ENCODE measurements around the gene CDC42EP5.
"Not testable (repeated sequence)": the region's sequence is repeated elsewhere in the genome, so short reads cannot be mapped to it uniquely, and the experiment has no call there.

The CDC42EP5 gene

DNA sequence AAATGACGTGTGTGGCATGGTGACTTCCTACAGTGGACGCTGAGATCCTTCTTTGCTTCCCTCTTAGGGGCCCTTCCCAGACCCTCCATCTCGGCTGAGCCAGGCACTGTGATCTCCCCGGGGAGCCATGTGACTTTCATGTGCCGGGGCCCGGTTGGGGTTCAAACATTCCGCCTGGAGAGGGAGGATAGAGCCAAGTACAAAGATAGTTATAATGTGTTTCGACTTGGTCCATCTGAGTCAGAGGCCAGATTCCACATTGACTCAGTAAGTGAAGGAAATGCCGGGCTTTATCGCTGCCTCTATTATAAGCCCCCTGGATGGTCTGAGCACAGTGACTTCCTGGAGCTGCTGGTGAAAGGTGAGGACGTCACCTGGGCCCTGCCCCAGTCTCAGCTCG, 34.7 kb upstream of the CDC42EP5 start:
- no peak overlapping the region for H3K4me2 ChIP-seq
- TF ChIP-seq, protein P1, sequence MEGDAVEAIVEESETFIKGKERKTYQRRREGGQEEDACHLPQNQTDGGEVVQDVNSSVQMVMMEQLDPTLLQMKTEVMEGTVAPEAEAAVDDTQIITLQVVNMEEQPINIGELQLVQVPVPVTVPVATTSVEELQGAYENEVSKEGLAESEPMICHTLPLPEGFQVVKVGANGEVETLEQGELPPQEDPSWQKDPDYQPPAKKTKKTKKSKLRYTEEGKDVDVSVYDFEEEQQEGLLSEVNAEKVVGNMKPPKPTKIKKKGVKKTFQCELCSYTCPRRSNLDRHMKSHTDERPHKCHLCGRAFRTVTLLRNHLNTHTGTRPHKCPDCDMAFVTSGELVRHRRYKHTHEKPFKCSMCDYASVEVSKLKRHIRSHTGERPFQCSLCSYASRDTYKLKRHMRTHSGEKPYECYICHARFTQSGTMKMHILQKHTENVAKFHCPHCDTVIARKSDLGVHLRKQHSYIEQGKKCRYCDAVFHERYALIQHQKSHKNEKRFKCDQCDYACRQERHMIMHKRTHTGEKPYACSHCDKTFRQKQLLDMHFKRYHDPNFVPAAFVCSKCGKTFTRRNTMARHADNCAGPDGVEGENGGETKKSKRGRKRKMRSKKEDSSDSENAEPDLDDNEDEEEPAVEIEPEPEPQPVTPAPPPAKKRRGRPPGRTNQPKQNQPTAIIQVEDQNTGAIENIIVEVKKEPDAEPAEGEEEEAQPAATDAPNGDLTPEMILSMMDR (conservative IDR thresholded peaks at IDR 0.05; ENCODE audit: low read depth, low read length) = no peak
- no peak overlapping the region for H3K4me3 ChIP-seq (IDR thresholded peaks at IDR 0.05; ENCODE audit: insufficient read depth, low read depth, low read length)

DNA sequence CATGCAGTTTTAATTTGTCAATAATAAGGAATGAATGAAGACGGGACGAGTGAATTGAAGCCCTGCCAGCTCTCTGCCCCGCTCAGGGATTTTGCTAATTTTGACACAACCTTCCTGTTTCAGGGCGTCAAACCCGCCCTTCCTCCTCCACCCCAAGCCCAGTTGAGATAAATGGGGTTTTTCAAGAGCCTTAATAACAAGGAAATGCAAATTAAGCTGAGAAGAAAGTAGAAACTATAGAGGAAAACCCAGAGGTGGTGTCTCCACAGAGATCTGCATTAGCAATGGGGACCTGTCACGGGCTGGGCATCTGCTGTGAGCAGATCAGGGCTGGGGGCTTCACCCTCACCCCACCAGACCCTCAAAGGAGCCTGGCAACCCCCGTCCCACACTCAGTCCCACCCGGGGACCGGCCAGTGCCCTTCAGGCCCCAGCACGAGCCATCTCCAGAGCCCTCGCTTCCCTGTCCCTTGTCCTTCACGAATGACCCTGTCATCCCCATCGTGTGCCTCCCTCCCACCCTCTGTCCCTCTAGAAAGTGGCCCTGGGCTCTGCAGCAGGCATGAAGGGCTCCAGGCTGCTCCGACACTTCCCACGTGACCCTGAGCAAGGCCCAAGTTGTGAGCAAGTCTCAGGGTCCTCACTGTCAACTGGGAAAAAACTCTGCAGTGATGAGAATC, 34.1 kb upstream of the CDC42EP5 start:
- H3K36me3 ChIP-seq (ENCODE audit: insufficient read depth); H2AFZ ChIP-seq (ENCODE audit: low read depth); H4K20me1 ChIP-seq (ENCODE audit: insufficient read depth); H3K9ac ChIP-seq; H3K27ac ChIP-seq; H3K4me2 ChIP-seq; H3K79me2 ChIP-seq (ENCODE audit: insufficient read depth, low read depth); H3K4me1 ChIP-seq (ENCODE audit: low read depth, poor library complexity, severe bottlenecking); H3K4me3 ChIP-seq (IDR thresholded peaks at IDR 0.05; ENCODE audit: insufficient read depth, low read depth, low read length): not testable (repeated sequence)
- peaks cover 20% of the 10 kb centered on the region; the same call in 1 of the 2 replicates for H3K27me3 ChIP-seq (ENCODE audit: insufficient read depth, low read depth)

More for the DNA sequence above, 34.7 kb upstream of the CDC42EP5 start:
- Histone ChIP-seq H3K9ac (no peak overlapping the region), H3K27me3 (ENCODE audit: insufficient read depth, low read depth) (peaks cover 16% of the 10 kb centered on the region; the same call in 1 of the 2 replicates), H4K20me1 (ENCODE audit: insufficient read depth) (no peaks in the 10 kb centered on the region), H3K27ac (no peak overlapping the region), H3K4me1 (ENCODE audit: low read depth, poor library complexity, severe bottlenecking) (no peaks in the 10 kb centered on the region), H2AFZ (ENCODE audit: low read depth) (no peak overlapping the region), H3K79me2 (ENCODE audit: insufficient read depth, low read depth) (no peaks in the 10 kb centered on the region), H3K36me3 (ENCODE audit: insufficient read depth) (no peaks in the 10 kb centered on the region)

DNA sequence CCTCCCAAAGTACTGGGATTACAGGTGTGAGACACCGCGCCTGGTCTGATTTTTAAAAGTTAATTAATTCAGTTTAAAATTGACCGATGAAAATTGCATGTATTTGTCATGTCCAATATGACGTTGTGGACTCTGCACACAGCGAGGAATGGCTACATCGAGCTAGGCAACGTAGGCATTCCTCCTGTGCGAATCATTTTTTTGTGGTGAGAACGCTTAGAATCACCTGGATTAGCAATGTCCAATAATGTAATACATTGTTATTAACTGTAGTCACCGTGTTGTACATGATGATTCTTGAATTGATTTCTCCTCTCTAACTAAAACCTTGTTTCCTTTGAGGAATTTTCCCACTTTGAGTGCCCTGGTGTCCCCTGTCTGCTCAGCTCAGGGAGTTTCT, 33.0 kb upstream of the CDC42EP5 start:
- no peak overlapping the region for H3K27ac ChIP-seq
- TF ChIP-seq, protein P1 (conservative IDR thresholded peaks at IDR 0.05; ENCODE audit: low read depth, low read length) = no peak

DNA sequence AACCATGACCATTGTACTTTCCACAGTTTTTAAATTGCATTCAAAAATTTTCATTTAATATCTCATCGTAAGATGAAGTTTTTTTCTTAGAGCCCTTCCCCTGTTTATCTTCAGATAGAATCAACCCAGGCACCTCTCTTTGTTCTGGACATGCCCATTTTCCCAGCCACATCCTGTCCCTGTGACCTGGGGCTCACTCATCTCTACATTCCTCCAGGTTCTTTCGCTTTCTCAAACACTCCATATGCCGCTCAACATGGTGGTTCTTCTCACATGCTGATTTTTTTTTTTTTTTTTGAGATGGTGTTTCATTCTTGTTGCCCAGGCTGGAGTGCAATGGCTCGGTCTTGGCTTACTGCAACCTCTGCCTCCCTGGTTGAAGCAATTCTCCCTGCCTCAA, 32.4 kb upstream of the CDC42EP5 start:
- not testable (repeated sequence) for H3K36me3 ChIP-seq (ENCODE audit: insufficient read depth)

More for the DNA sequence above, 33.0 kb upstream of the CDC42EP5 start:
- H2AFZ ChIP-seq (ENCODE audit: low read depth) = no peak overlapping the region
- H3K79me2 ChIP-seq (ENCODE audit: insufficient read depth, low read depth) = no peaks in the 10 kb centered on the region
- no peaks in the 10 kb centered on the region for H3K36me3 ChIP-seq (ENCODE audit: insufficient read depth)
- H3K9ac ChIP-seq = no peak overlapping the region
- no peak overlapping the region for H3K4me3 ChIP-seq (IDR thresholded peaks at IDR 0.05; ENCODE audit: insufficient read depth, low read depth, low read length)
- no peaks in the 10 kb centered on the region for H3K4me1 ChIP-seq (ENCODE audit: low read depth, poor library complexity, severe bottlenecking)
- peaks cover 22% of the 10 kb centered on the region; the same call in 1 of the 2 replicates for H3K27me3 ChIP-seq (ENCODE audit: insufficient read depth, low read depth)
- no peak overlapping the region for H3K4me2 ChIP-seq
- H4K20me1 ChIP-seq (ENCODE audit: insufficient read depth) = no peaks in the 10 kb centered on the region

DNA sequence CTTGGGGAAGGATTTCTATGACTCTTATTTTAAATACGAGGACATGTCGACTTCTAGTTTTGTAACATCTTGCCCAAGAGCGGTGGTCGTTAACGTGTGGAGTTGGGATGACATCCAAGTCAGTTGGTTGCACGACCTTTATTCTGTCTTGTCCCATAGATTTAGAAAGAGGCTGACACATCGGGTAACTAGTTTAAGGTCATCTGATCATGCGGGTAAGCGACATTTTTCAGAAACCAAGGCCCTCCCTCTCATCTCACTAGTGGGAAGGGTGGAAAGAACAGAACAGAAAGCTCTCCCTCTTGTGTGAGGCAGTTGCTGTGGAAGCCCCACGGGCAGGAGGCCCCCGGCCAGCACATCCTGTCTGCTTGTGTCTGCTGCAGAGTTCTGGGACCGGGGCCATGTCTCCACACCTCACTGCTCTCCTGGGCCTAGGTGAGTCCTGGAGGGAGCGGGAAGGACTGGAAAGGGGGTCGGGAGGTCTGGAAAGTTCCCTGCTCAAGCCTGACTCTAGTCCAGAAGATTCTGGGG, 29.5 kb upstream of the CDC42EP5 start, which contains the start of gene LAIR2:
Gene LAIR2, plus strand, starts transcription at position 314 of the 531 bp plus-strand sequence. Its CDS starts 88 bp downstream, at position 402.
- no peak within 1 kb of the TSS for H3K27ac ChIP-seq
- H3K4me3 ChIP-seq (IDR thresholded peaks at IDR 0.05; ENCODE audit: insufficient read depth, low read depth, low read length) = no peak within 1 kb of the TSS
- no peaks in the 10 kb centered on the region for H4K20me1 ChIP-seq (ENCODE audit: insufficient read depth)
- no peak within 1 kb of the TSS for H2AFZ ChIP-seq (ENCODE audit: low read depth)
- H3K27me3 ChIP-seq (ENCODE audit: insufficient read depth, low read depth) = peaks cover 43% of the 10 kb centered on the region; the same call in 1 of the 2 replicates
- H3K4me1 ChIP-seq (ENCODE audit: low read depth, poor library complexity, severe bottlenecking) = no peaks in the 10 kb centered on the region
- H3K4me2 ChIP-seq = no peak within 1 kb of the TSS
- no peak within 1 kb of the TSS for H3K9ac ChIP-seq
- H3K36me3 ChIP-seq (ENCODE audit: insufficient read depth) = no peaks in the 10 kb centered on the region
- TF ChIP-seq, protein P1 (conservative IDR thresholded peaks at IDR 0.05; ENCODE audit: low read depth, low read length) = no peak
- H3K79me2 ChIP-seq (ENCODE audit: insufficient read depth, low read depth) = no peaks in the 10 kb centered on the region

More for the DNA sequence above, 32.4 kb upstream of the CDC42EP5 start:
- H4K20me1 ChIP-seq (ENCODE audit: insufficient read depth); H3K4me1 ChIP-seq (ENCODE audit: low read depth, poor library complexity, severe bottlenecking); H3K79me2 ChIP-seq (ENCODE audit: insufficient read depth, low read depth); H3K4me2 ChIP-seq; H3K27ac ChIP-seq; H2AFZ ChIP-seq (ENCODE audit: low read depth); H3K9ac ChIP-seq; H3K4me3 ChIP-seq (IDR thresholded peaks at IDR 0.05; ENCODE audit: insufficient read depth, low read depth, low read length): not testable (repeated sequence)
- peaks cover 26% of the 10 kb centered on the region; the same call in 1 of the 2 replicates for H3K27me3 ChIP-seq (ENCODE audit: insufficient read depth, low read depth)

DNA sequence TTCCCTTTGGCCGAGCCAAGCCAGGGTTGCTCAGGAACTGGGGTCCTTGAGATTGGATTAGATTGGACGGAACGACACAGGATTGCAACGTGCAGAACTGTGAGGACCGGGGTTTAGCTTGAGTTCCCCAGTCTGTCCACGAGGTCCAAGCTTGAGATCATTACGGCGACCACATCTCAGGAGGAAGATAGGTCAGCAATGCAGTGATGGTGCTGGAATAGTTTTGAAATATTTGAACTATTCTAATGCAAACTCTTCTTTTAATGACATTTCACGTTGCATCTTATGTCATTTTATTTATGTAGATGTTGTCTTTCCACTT, 25.3 kb upstream of the CDC42EP5 start:
- not testable (repeated sequence) for H3K9ac ChIP-seq; H2AFZ ChIP-seq (ENCODE audit: low read depth); H3K27ac ChIP-seq; H4K20me1 ChIP-seq (ENCODE audit: insufficient read depth); H3K4me3 ChIP-seq (IDR thresholded peaks at IDR 0.05; ENCODE audit: insufficient read depth, low read depth, low read length); H3K36me3 ChIP-seq (ENCODE audit: insufficient read depth); H3K4me1 ChIP-seq (ENCODE audit: low read depth, poor library complexity, severe bottlenecking); H3K4me2 ChIP-seq; H3K79me2 ChIP-seq (ENCODE audit: insufficient read depth, low read depth)
- peaks cover 52% of the 10 kb centered on the region; the same call in 1 of the 2 replicates for H3K27me3 ChIP-seq (ENCODE audit: insufficient read depth, low read depth)

DNA sequence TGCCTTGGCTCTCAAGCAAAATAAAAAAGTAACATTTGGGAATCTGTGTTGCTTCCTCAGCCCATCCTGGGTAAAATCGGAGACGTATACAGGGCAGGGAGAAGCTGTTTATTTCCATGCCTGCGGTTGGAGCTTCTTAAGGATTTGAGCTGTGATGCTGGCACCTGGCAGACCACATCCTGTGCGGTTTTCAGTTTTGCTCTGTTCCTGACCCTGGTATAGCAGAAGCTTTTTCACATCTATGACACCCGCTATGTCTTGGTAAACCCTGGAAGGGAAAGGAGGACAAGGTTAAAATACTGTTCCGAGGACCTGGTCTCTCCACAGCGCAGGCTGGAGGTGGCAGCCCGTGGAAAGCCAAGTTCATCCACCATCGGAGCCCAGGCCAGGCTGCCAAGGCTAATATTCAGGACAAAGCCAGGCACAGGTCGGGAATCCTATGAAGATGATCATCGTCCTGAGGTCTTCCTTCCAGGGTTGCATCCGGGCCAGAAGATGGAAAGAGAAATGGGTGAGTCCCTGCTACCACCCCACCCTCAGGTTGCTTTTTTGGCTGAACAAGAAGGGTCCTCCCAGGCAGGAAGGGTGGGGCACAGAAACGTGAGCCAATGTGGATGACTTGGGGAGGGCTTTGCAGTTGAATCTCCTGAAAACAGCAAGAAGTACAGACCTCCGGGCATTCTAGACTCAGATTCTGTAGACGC, 24.8 kb upstream of the CDC42EP5 start:
- H3K27me3 ChIP-seq (ENCODE audit: insufficient read depth, low read depth) = peaks cover 52% of the 10 kb centered on the region; the same call in 1 of the 2 replicates
- H3K9ac ChIP-seq; H3K79me2 ChIP-seq (ENCODE audit: insufficient read depth, low read depth); H4K20me1 ChIP-seq (ENCODE audit: insufficient read depth); H3K36me3 ChIP-seq (ENCODE audit: insufficient read depth); H2AFZ ChIP-seq (ENCODE audit: low read depth); H3K4me2 ChIP-seq; H3K4me1 ChIP-seq (ENCODE audit: low read depth, poor library complexity, severe bottlenecking); H3K4me3 ChIP-seq (IDR thresholded peaks at IDR 0.05; ENCODE audit: insufficient read depth, low read depth, low read length); H3K27ac ChIP-seq: not testable (repeated sequence)
